K562 (cell line): Measurements from ENCODE around the gene FCSK. TPM values are rescaled to one million over a fixed set of nuclear protein-coding genes. Genes with fewer than 3 reads are reported as not detected.

Experiments
- ATAC-seq: fragments of 200-7000 bp; cut with Tn5 transposase; 3 replicates; pipeline ENCODE4 v1.9.1; 2020; ENCODE audit warnings: moderate library complexity
- BruUV-seq: library from RNA; stranded (reverse); fragments of 400-500 nt; replicated peaks from 2 replicates; lab custom pipeline; 2021; lab: Mats Ljungman, UMichigan
- CTCF ChIA-PET: fragments of 300-600 bp; formaldehyde crosslinking; extraction: SDS; loops from one replicate; lab custom pipeline; 2021; ENCODE audit warnings: low intra/inter-chr PET ratio; lab: Yijun Ruan, JAX
- POLR2A ChIA-PET: fragments of 300-600, 350-650 bp; sonication (Branson Sonifier 250); formaldehyde crosslinking; extraction: SDS; loops from one replicate; lab custom pipeline; 2021; ENCODE audit warnings: antibody characterized with exemption, inconsistent platforms; lab: Yijun Ruan, JAX
- DNase-seq, 4 experiments: peaks; one replicate each; pipeline versions ENCODE4 v3.0.0 to v3.0.0-alpha.2; 2011 to 2018; ENCODE audit warnings: low spot score in 3 of 4, mixed read lengths in 3 of 4; ENCODE audit errors: extremely low read depth in 1 of 4
- FAIRE-seq: peaks from 2 replicates; lab custom pipeline; 2011; peaks lifted over from hg19 to GRCh38; lab: Jason Lieb, UNC
- H2AFZ ChIP-seq: 2 replicates; pipeline ENCODE4 v1.6.0; 2011; ENCODE audit warnings: low read depth, low read length, control low read depth, inconsistent platforms
- H3K27ac ChIP-seq: fragments of 200-600 bp; 3 replicates; pipeline ENCODE4 v1.8.0; 2011; ENCODE audit warnings: low read depth, mild to moderate bottlenecking, control low read depth, inconsistent platforms, low read length, moderate library complexity, mixed read lengths; ENCODE audit errors: extremely low read depth
- H3K27me3 ChIP-seq, 2 experiments: fragments of 300-600 bp in 1 of 2; 2 replicates in 1 of 2; 3 replicates in 1 of 2; pipeline versions ENCODE4 v1.6.0 to v1.8.0; 2011; ENCODE audit warnings: inconsistent platforms in 2 of 2, low read length in 2 of 2, mild to moderate bottlenecking in 1 of 2, mixed read lengths in 1 of 2, moderate library complexity in 1 of 2; ENCODE audit not compliant: control insufficient read depth in 2 of 2, insufficient read depth in 2 of 2
- H3K36me3 ChIP-seq: fragments of 300-600 bp; 3 replicates; pipeline ENCODE4 v1.8.0; 2011; ENCODE audit warnings: mild to moderate bottlenecking, low read length, inconsistent platforms; ENCODE audit not compliant: control insufficient read depth, insufficient read depth
- H3K4me1 ChIP-seq, 2 experiments: fragments of 200-600 bp in 1 of 2; replicated peaks in 1 of 2; 2 replicates in 1 of 2; 3 replicates in 1 of 2; pipeline versions ENCODE4 v1.5.1 to v1.8.0; 2011; ENCODE audit warnings: inconsistent platforms in 2 of 2, low read length in 2 of 2, mild to moderate bottlenecking in 1 of 2, mixed read lengths in 1 of 2, moderate library complexity in 1 of 2; ENCODE audit not compliant: control insufficient read depth in 2 of 2, insufficient read depth in 2 of 2
- H3K4me2 ChIP-seq: 2 replicates; pipeline ENCODE4 v1.6.1; 2011; ENCODE audit warnings: low read length, control low read depth, inconsistent platforms, mixed read lengths; ENCODE audit not compliant: insufficient read depth
- H3K4me3 ChIP-seq: fragments of 200-600 bp; sonication (generic), shearing (Covaris generic); 2 replicates; pipeline ENCODE4 v1.5.1; 2016; ENCODE audit warnings: control low read depth, inconsistent platforms
- H3K79me2 ChIP-seq: fragments of 200-600 bp; 3 replicates; pipeline ENCODE4 v1.8.0; 2011; ENCODE audit warnings: low read length, inconsistent platforms; ENCODE audit not compliant: control insufficient read depth, insufficient read depth
- H3K9ac ChIP-seq, 2 experiments: 2 replicates each; pipeline versions ENCODE4 v1.6.0 to v1.6.1; 2011; ENCODE audit warnings: low read depth in 2 of 2, low read length in 2 of 2, control low read depth in 1 of 2, inconsistent platforms in 1 of 2, mild to moderate bottlenecking in 1 of 2, mixed read lengths in 1 of 2; ENCODE audit not compliant: insufficient read depth in 1 of 2
- H3K9me1 ChIP-seq: one replicate; pipeline ENCODE4 v1.6.0; 2011; ENCODE audit warnings: inconsistent platforms, mild to moderate bottlenecking, low read length, moderate library complexity; ENCODE audit not compliant: control insufficient read depth, insufficient read depth
- H3K9me3 ChIP-seq: replicated peaks from 2 replicates; pipeline ENCODE4 v1.5.1; 2011; ENCODE audit warnings: low read depth, low read length, inconsistent platforms; ENCODE audit not compliant: control insufficient read depth, insufficient read depth
- H4K20me1 ChIP-seq: replicated peaks from 2 replicates; pipeline ENCODE4 v1.6.1; 2011; ENCODE audit warnings: low read length, inconsistent platforms, mixed read lengths; ENCODE audit not compliant: control insufficient read depth, insufficient read depth
- ATF4 ChIP-seq: fragments of 450-650 bp; formaldehyde crosslinking; IDR thresholded peaks from 2 replicates; pipeline ENCODE4 v1.4.0; 2022; ENCODE audit warnings: mild to moderate bottlenecking, moderate library complexity
- CREM ChIP-seq: IDR thresholded peaks from 2 replicates; pipeline ENCODE4 v1.6.1; 2014; ENCODE audit warnings: antibody characterized with exemption, low read depth
- GABPA ChIP-seq: fragments of 200-800 bp; sonication (Bioruptor generic); conservative IDR thresholded peaks from 2 replicates; pipeline ENCODE4 v1.6.1; 2016; ENCODE audit warnings: low read depth, missing genetic modification characterization, missing compliant biosample characterization
- HMGN3 ChIP-seq: IDR thresholded peaks from 2 replicates; pipeline ENCODE4 v1.6.1; 2011; ENCODE audit warnings: borderline replicate concordance, low read depth, mild to moderate bottlenecking, mixed read lengths, low read length; ENCODE audit not compliant: insufficient read length; ENCODE audit errors: extremely low read depth
- ILF3 ChIP-seq: fragments of 450-650 bp; IDR thresholded peaks from 2 replicates; pipeline ENCODE4 v1.6.1; 2018; ENCODE audit warnings: antibody characterized with exemption, mild to moderate bottlenecking, moderate library complexity, borderline replicate concordance
- JUN ChIP-seq, 2 experiments: sonication (generic) in 1 of 2; formaldehyde crosslinking in 1 of 2; IDR thresholded peaks; 2 replicates each; pipeline versions ENCODE4 v1.6.1 to v1.8.0; 2012 to 2022; ENCODE audit warnings: borderline replicate concordance in 2 of 2, mild to moderate bottlenecking in 2 of 2, improper control_type of control experiment in 1 of 2, low read depth in 1 of 2, low read length in 1 of 2, missing genetic modification reagents in 1 of 2
- KDM2B ChIP-seq: fragments of 250-450 bp; sonication (Bioruptor Pico); IDR thresholded peaks from 2 replicates; pipeline ENCODE4 v1.8.0; 2021; ENCODE audit warnings: mild to moderate bottlenecking, moderate library complexity
- NCOR1 ChIP-seq: fragments of 450-650 bp; IDR thresholded peaks from 2 replicates; pipeline ENCODE4 v1.6.1; 2016; ENCODE audit warnings: mild to moderate bottlenecking, moderate library complexity
- U2AF1 ChIP-seq: fragments of 200-400 bp; formaldehyde crosslinking; optimal IDR thresholded peaks from 2 replicates; pipeline ENCODE3; 2017; ENCODE audit warnings: mild to moderate bottlenecking, low read depth, low read length, moderate library complexity
- ZBTB7A ChIP-seq: IDR thresholded peaks from 2 replicates; pipeline ENCODE4 v1.6.1; 2011; ENCODE audit warnings: low read depth, mild to moderate bottlenecking, low read length, moderate library complexity, borderline replicate concordance; ENCODE audit not compliant: control insufficient read depth
- ZFP36 ChIP-seq: fragments of 150-350 bp; IDR thresholded peaks from 2 replicates; pipeline ENCODE4 v1.6.1; 2018; ENCODE audit warnings: low read length, low read depth; ENCODE audit not compliant: partially characterized antibody
- ZNF124 ChIP-seq: sonication (generic); formaldehyde crosslinking; IDR thresholded peaks from 2 replicates; pipeline ENCODE4 v1.8.1; 2022; ENCODE audit warnings: missing genetic modification reagents
- ZNF347 ChIP-seq: fragments of 450-650 bp; formaldehyde crosslinking; IDR thresholded peaks from 2 replicates; pipeline ENCODE4 v1.4.0; 2020; ENCODE audit warnings: low read depth, mild to moderate bottlenecking, moderate library complexity
- ZNF584 ChIP-seq: fragments of 200-800 bp; sonication (Bioruptor generic); IDR thresholded peaks from 2 replicates; pipeline ENCODE4 v1.6.1; 2016; ENCODE audit warnings: low read depth, mild to moderate bottlenecking, missing genetic modification characterization, missing compliant biosample characterization
- ZNF592 ChIP-seq: fragments of 450-650 bp; IDR thresholded peaks from 2 replicates; pipeline ENCODE4 v1.6.1; 2017; ENCODE audit warnings: antibody characterized with exemption, mild to moderate bottlenecking
- ZNF764 ChIP-seq: fragments of 250-450 bp; sonication (Bioruptor Pico); IDR thresholded peaks from 2 replicates; pipeline ENCODE4 v1.4.0; 2020; ENCODE audit warnings: low read depth, mild to moderate bottlenecking, moderate library complexity
- WGBS: fragments of 100-300 bp; shearing (Covaris generic); methylation state at CpG from one replicate; pipeline ENCODE4 v1.1.6; 2016; ENCODE audit warnings: low coverage, mixed read lengths; ENCODE audit not compliant: insufficient coverage; ENCODE audit errors: missing lambda C conversion rate; 5-methylcytosine and 5-hydroxymethylcytosine counted together
- in situ Hi-C: fragments of 300-500 bp; cut with MboI; formaldehyde crosslinking; loops from 4 replicates; pipeline ENCODE4 v1.15.0; 2018; ENCODE audit warnings: inconsistent platforms, mixed read lengths
- intact Hi-C: fragments of 100-400 bp; cut with micrococcal nuclease; formaldehyde crosslinking; loops from 2 replicates; pipeline ENCODE4 v1.14.2; 2022
- polyA plus RNA-seq, 8 experiments: library from polyadenylated mRNA; depleted of rRNA in 4 of 8; stranded (reverse) in 5 of 8; unstranded in 3 of 8; fragments of >200 nt; fragmentation: Nextera tagmentation in 2 of 8; fragmentation: Illumina TruSeq in 1 of 8; extraction: Ambion mirVana in 2 of 8; extraction: Trizol in 1 of 8; gene quantifications; 2 replicates each; pipeline versions ENCODE4 v1.2.1 to v1.2.3, GENCODE V29; 2011 to 2014; ENCODE audit warnings: inconsistent platforms in 1 of 8, missing spikeins in 1 of 8
- total RNA-seq, 7 experiments: library from RNA; depleted of rRNA in 6 of 7; stranded (reverse); fragments of >200 nt in 6 of 7; fragmentation: Illumina TruSeq in 2 of 7; extraction: Trizol in 2 of 7; gene quantifications; 2 replicates each; pipeline versions ENCODE4 v1.2.1 to v1.2.3, GENCODE V29; 2011 to 2021; ENCODE audit warnings: low replicate concordance in 1 of 7

The FCSK gene
- total and polyA plus RNA-seq, 9 of the 15 experiments (the other 6 are each of a cell fraction or from before 2014, with no cell fraction given) = 0.92 to 18.6 (median 8.3) TPM

GRCh38 chr16:70438969-70439862 lies 15.2 kb upstream of the FCSK start, which contains the start of gene ST3GAL2:
Gene ST3GAL2, minus strand, starts transcription at chr16:70439100. Its CDS starts 40,570 bp downstream, at chr16:70398530.
- DNase-seq (peak; percentile 95 to 98 (median 96)), ATAC-seq (peak; percentile 88), FAIRE-seq (peak; percentile 64)
- Histone ChIP-seq H3K9me1 (no peaks in the 10 kb centered on the region), H3K27me3 (no peaks in the 10 kb centered on the region), H3K9me3 (no peaks in the 10 kb centered on the region), H3K79me2 (peaks cover 46% of the 10 kb centered on the region), H3K4me1 (peaks cover 32 to 34% of the 10 kb centered on the region in 2 experiments), H3K4me3 (peak within 1 kb of the TSS; percentile 94), H4K20me1 (no peaks in the 10 kb centered on the region), H2AFZ (peak within 1 kb of the TSS; percentile 99), H3K4me2 (peak within 1 kb of the TSS; percentile 92), H3K9ac (peak within 1 kb of the TSS; percentile 90 to 92), H3K36me3 (peaks cover 19% of the 10 kb centered on the region), H3K27ac (peak within 1 kb of the TSS; percentile 93)
- BruUV-seq = no TSS peak
- CTCF ChIA-PET = no interaction called here
- POLR2A ChIA-PET = interaction anchor here (0.5 to 2.2 kb wide), 6 partner anchors 11 to 315 kb away, joined by 3 to 10 read pairs (median 3); no protein-coding TSS in a partner anchor
- WGBS = 6% methylated on average over 34 of the region's 86 CpGs
- intact Hi-C loops = no loop called here
- in situ Hi-C loops = no loop called here
- TF ChIP-seq NCOR1 (no peak), ZFP36 (no peak), ZNF124 (no peak), CREM (peak; percentile 92), HMGN3 (peak; percentile 69), KDM2B (no peak), ZNF347 (CRISPR knock-in tag) (no peak), ZNF764 (CRISPR knock-in tag) (no peak), ILF3 (no peak), GABPA (tag) (peak; percentile 79), JUN (IDR thresholded peaks at IDR 0.05; ENCODE audit: borderline replicate concordance, low read depth, low read length) (peak; percentile 49; the same call in 1 of the 2 replicates), JUN (CRISPR knock-in tag; IDR thresholded peaks at IDR 0.05; ENCODE audit: borderline replicate concordance) (no peak), ZNF584 (CRISPR knock-in tag) (peak; percentile 97), U2AF1 (no peak), ZBTB7A (peak; percentile 99), ATF4 (CRISPR knock-in tag) (peak; percentile 83), ZNF592 (peak; percentile 98)
